Right lung (tissue), 5 donors: Measurements from ENCODE around the gene GOSR2. TPM values are rescaled to one million over a fixed set of nuclear protein-coding genes. Genes with fewer than 3 reads are reported as not detected.
A peak's percentile ranks its signal among the peaks of the same experiment; 100 is the strongest.
"Not testable (repeated sequence)": the region's sequence is repeated elsewhere in the genome, so short reads cannot be mapped to it uniquely, and the experiment has no call there.

Source experiments
- DNase-seq, 2 donors: peaks; one replicate each; pipeline ENCODE4 v3.0.0-alpha.2; 2013
- polyA plus RNA-seq, 5 donors: library from polyadenylated mRNA; unstranded; fragments of 120-200 nt; gene quantifications; one replicate each; pipeline versions ENCODE4 v1.2.1 to v1.2.3, GENCODE V29; 2013; ENCODE audit warnings: inconsistent platforms in 1 of 5, low replicate concordance in 1 of 5; ENCODE audit not compliant: insufficient read length in 5 of 5, insufficient read depth in 1 of 5

GOSR2 gene
- polyA plus RNA-seq, 5 donors: 43.0 to 51.0 (median 47.5) TPM

GRCh38 chr17:46889992-46890564 is 32.9 kb upstream of the GOSR2 start:
- no peak for DNase-seq

- DNase-seq: no peak
These were observed 32.3 kb upstream of the GOSR2 start for GRCh38 chr17:46890638-46891037.

- DNase-seq: no peak
These were observed 30.7 kb upstream of the GOSR2 start for GRCh38 chr17:46892192-46892703.

- no peak for DNase-seq
These were observed 28.9 kb upstream of the GOSR2 start for GRCh38 chr17:46894024-46894423.

- DNase-seq: peak; percentile 29
These were observed 28.3 kb upstream of the GOSR2 start for GRCh38 chr17:46894476-46895151.

- DNase-seq: no peak
These were observed 27.8 kb upstream of the GOSR2 start for GRCh38 chr17:46895171-46895570.

GRCh38 chr17:46896991-46897390 is 26.0 kb upstream of the GOSR2 start:
- DNase-seq: no peak

GRCh38 chr17:46898364-46898763 is 24.6 kb upstream of the GOSR2 start:
- no peak for DNase-seq

GRCh38 chr17:46898860-46899259 is 24.1 kb upstream of the GOSR2 start:
- DNase-seq: no peak

GRCh38 chr17:46901291-46901690 is 21.7 kb upstream of the GOSR2 start:
- DNase-seq: no peak

GRCh38 chr17:46903762-46904672 is 18.9 kb upstream of the GOSR2 start:
- DNase-seq: no peak

- no peak for DNase-seq
These were observed 14.8 kb upstream of the GOSR2 start for GRCh38 chr17:46908068-46908737.

GRCh38 chr17:46910179-46910927 is 12.6 kb upstream of the GOSR2 start:
- DNase-seq: no peak

GRCh38 chr17:46911311-46911710 is 11.6 kb upstream of the GOSR2 start:
- no peak for DNase-seq

- no peak for DNase-seq
These were observed 7.4 kb upstream of the GOSR2 start for GRCh38 chr17:46915596-46915995.

GRCh38 chr17:46916211-46916610 is 6.7 kb upstream of the GOSR2 start:
- DNase-seq: no peak

GRCh38 chr17:46916623-46917022 is 6.3 kb upstream of the GOSR2 start:
- DNase-seq: no peak

- no peak for DNase-seq
These were observed 5.9 kb upstream of the GOSR2 start for GRCh38 chr17:46917041-46917440.

- no peak for DNase-seq
These were observed 5.4 kb upstream of the GOSR2 start for GRCh38 chr17:46917516-46917915.

- not testable (repeated sequence) for DNase-seq
These were observed 998 bp upstream of the GOSR2 start for GRCh38 chr17:46921962-46922361.

GRCh38 chr17:46922487-46922803 is 515 bp upstream of the GOSR2 start:
- DNase-seq: no peak
